GM12892 (cell line): ENCODE results near the gene APOC3. TPM values are rescaled to one million over a fixed set of nuclear protein-coding genes. Genes with fewer than 3 reads are reported as not detected.

Experiments
- DNase-seq: peaks from one replicate; pipeline ENCODE4 v3.0.0; 2011; ENCODE audit not compliant: insufficient read length
- FAIRE-seq: peaks from 2 replicates; lab custom pipeline; 2011; peaks lifted over from hg19 to GRCh38; lab: Jason Lieb, UNC
- POLR2A ChIP-seq: IDR thresholded peaks from 2 replicates; pipeline ENCODE4 v1.6.1; 2011; ENCODE audit warnings: low read depth, low read length, control low read depth
- POLR2AphosphoS5 ChIP-seq: IDR thresholded peaks from 2 replicates; pipeline ENCODE4 v1.6.1; 2011; ENCODE audit warnings: low read depth, low read length, control low read depth
- TAF1 ChIP-seq: IDR thresholded peaks from 2 replicates; pipeline ENCODE4 v1.6.1; 2011; ENCODE audit warnings: low read depth, mild to moderate bottlenecking, control low read depth, low read length, borderline replicate concordance
- polyA plus RNA-seq: library from polyadenylated mRNA; unstranded; fragments of >200 nt; gene quantifications from one replicate; pipeline ENCODE4 v1.2.1, GENCODE V29; 2012; ENCODE audit warnings: missing spikeins, inconsistent platforms; ENCODE audit not compliant: missing spikeins

APOC3 gene
- polyA plus RNA-seq = not detected

- FAIRE-seq (no peak), DNase-seq (no peak)
Measured at GRCh38 chr11:116829525-116830183, at the start of gene APOC3. APOC3 (plus strand) TSS chr11:116829907; CDS start chr11:116830583, 676 bp downstream.

DNA sequence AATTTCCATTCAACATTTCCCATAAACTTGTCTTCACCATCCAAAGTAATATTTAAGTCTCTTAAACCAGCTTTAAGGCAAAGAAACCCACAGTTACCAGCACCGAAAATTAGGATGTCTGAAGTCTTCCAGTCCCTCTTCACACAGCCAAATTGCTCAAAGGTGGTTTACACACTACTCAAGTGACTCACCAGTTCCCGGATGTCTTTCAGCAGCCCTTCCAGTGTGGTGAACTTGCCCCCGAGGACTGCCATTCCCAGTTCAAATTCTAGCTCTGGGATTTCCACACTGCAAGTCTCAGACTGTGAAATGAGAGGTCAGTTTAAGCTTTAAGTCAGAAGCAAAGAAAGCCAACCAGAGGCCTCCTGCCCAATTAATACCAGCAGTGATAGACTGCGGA lies 47.0 kb upstream of the APOC3 start:
- no peak for DNase-seq
- TF ChIP-seq POLR2A (no peak), POLR2AphosphoS5 (no peak), TAF1 (no peak)
- FAIRE-seq = peak; percentile 87

More at GRCh38 chr11:116829525-116830183, at the start of gene APOC3:
- TF ChIP-seq POLR2AphosphoS5 = no peak
- TF ChIP-seq POLR2A = no peak
- no peak for TF ChIP-seq TAF1

- FAIRE-seq (peak; percentile 64), DNase-seq (no peak)
- TF ChIP-seq TAF1 (no peak), POLR2AphosphoS5 (no peak), POLR2A (no peak)
Measured at GRCh38 chr11:116786326-116786725, 43.4 kb upstream of the APOC3 start.

GRCh38 chr11:116786966-116787365 lies 42.7 kb upstream of the APOC3 start:
- DNase-seq (no peak), FAIRE-seq (peak; percentile 60)
- TF ChIP-seq POLR2AphosphoS5 = no peak
- TF ChIP-seq POLR2A = no peak
- TF ChIP-seq TAF1 = no peak

DNA sequence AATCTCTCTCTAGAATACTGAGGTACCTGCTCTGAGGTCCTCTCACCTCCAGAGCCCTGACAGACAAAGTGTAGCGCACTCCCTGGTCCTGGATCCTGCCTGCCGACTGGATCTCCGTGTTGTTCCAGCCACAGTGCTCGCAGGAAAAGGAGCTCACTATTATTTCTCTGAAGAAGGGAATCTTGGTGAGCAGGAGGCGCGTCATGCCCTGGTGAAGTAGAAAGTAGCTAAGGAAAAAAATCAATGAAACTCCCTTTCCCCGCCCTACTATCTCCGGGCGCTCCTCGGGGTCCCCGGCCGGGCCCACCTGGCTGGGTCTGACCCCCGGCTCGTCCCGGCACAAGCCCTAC lies 42.3 kb upstream of the APOC3 start:
- no peak for FAIRE-seq
- TF ChIP-seq TAF1 = no peak
- TF ChIP-seq POLR2AphosphoS5 = no peak
- TF ChIP-seq POLR2A = no peak

GRCh38 chr11:116787786-116788486 lies 41.8 kb upstream of the APOC3 start, which contains the start of gene ZPR1:
ZPR1 (minus strand) TSS chr11:116788023; CDS start chr11:116787990, 33 bp downstream.
- DNase-seq (peak; percentile 92), FAIRE-seq (peak; percentile 100)
- TF ChIP-seq TAF1 = peak; percentile 78
- peak; percentile 78; the same call in 1 of the 2 replicates for TF ChIP-seq POLR2AphosphoS5
- peak; percentile 93 for TF ChIP-seq POLR2A

More for the DNA sequence above, 42.3 kb upstream of the APOC3 start:
- DNase-seq = no peak

DNA sequence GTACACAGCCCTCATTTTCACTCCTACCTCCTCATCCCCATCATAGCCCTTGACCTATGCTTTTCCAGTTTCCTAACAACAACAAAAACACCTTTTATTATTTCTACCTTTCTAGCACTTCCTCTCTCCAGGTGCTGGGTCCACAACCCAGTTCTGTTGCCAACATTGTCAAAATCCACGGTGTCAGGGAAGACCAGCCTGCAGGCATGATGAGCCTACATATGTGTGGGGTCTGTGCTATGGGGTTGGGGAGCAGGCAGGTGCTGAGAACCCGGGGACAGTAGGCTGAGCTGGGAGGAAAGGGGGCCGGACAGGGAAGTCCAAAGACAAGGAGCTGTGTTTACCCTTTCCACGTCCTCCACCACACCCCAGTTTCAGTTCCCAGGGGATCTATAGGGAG lies 41.2 kb upstream of the APOC3 start:
- FAIRE-seq (no peak), DNase-seq (no peak)
- TF ChIP-seq TAF1 (no peak), POLR2AphosphoS5 (no peak), POLR2A (no peak)

DNA sequence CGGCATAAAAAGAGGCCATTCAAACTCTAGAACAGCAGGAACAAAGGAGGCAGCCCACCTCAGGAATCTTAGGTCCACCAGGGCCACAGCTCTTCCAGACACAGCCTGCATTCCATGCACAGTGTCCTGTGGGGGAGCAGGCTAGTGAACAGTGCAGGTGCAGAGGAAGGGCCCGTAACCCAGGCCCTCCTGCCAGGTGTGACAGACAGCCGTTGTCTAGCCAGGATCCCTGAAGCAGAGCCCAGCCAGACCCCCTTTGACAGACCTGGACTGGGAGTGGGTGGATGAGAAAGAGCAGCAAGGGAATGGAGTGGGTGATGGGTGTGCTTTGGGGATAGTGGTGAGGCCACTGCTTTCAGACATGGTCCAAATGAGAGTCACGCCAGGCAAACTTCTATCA lies 40.7 kb upstream of the APOC3 start:
- TF ChIP-seq POLR2A (no peak), POLR2AphosphoS5 (no peak), TAF1 (no peak)
- FAIRE-seq (no peak), DNase-seq (no peak)

GRCh38 chr11:116790167-116791001 lies 39.3 kb upstream of the APOC3 start:
- FAIRE-seq (no peak), DNase-seq (no peak)
- TF ChIP-seq POLR2AphosphoS5 (no peak), POLR2A (no peak), TAF1 (no peak)

DNA sequence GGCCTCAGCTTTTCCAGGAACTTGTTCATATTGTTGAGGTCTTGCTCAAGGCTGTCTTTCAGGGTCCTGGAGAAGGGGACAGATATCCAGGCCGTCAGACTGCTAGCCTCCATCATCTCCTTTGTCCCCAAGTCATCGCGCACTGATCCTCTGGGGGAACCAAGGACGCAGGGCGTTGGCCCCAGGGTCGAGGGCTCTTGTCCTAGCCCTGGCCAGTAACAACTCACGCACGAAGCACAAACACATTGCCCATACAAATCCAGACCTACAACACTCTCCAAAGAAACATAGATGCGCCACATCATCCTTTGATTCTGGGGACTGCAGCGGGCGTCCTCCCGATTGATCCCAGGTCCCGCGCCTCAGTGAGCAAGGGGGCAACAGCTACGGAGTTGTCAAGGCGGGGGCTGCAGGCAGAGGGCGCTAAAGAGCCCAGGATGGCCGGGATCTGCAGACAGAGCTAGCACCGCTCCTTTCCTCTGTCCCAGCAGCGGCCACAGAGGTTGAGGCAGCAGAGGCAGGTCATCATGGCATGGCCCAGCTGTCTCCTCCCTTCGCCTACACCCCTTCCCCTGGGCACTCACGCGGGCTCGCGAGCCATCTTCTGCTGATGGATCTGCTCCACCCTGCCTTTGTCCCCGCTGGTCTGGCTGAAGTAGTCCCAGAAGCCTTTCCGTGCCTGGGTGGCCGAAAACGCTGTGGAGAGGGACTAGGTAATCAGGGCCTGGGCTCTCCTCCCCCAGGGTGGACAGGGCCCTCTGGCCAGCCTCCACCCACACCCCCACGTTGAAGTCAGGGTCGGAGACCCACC lies 38.5 kb upstream of the APOC3 start:
- DNase-seq = peak; percentile 82
- TF ChIP-seq TAF1 (no peak), POLR2AphosphoS5 (no peak)
- peak; percentile 81 for FAIRE-seq
